Activated CD4-positive, alpha-beta T cell treated with anti-CD3 and anti-CD28 coated beads, Interleukin-2, amount 10 ng/mL, durations not matched to agents 7 days and 5 days (primary cell): ENCODE measurements around the gene ITPR1. TPM values are rescaled to one million over a fixed set of nuclear protein-coding genes. Genes with fewer than 3 reads are reported as not detected.

Experiments
- CTCF ChIA-PET: fragments of 350-600 bp; sonication (Branson Sonifier 250); formaldehyde crosslinking; loops from one replicate; lab custom pipeline; 2021; ENCODE audit warnings: antibody characterized with exemption; lab: Charles Lee
- POLR2A ChIA-PET: fragments of 350-600 bp; sonication (Branson Sonifier 250); formaldehyde crosslinking; loops from one replicate; lab custom pipeline; 2021; ENCODE audit warnings: antibody characterized with exemption; lab: Charles Lee
- DNase-seq: peaks from one replicate; pipeline ENCODE4 v3.0.0-alpha.2; 2020
- H3K27ac Mint-ChIP-seq: one replicate; pipeline ENCODE4 v1.8.0; 2021; ENCODE audit warnings: mild to moderate bottlenecking, moderate library complexity, mixed read lengths
- H3K27me3 Mint-ChIP-seq: one replicate; pipeline ENCODE4 v1.8.0; 2021; ENCODE audit warnings: mixed read lengths
- H3K36me3 Mint-ChIP-seq: one replicate; pipeline ENCODE4 v1.8.0; 2021; ENCODE audit warnings: low read depth, mixed read lengths
- H3K4me1 Mint-ChIP-seq: one replicate; pipeline ENCODE4 v1.8.0; 2021; ENCODE audit warnings: mixed read lengths
- H3K4me3 Mint-ChIP-seq: one replicate; pipeline ENCODE4 v1.8.0; 2021; ENCODE audit warnings: mild to moderate bottlenecking, moderate library complexity, mixed read lengths
- H3K9me3 Mint-ChIP-seq: one replicate; pipeline ENCODE4 v1.8.0; 2021; ENCODE audit warnings: mixed read lengths
- total RNA-seq, 2 experiments: library from RNA; stranded (reverse); gene quantifications; one replicate each; pipeline ENCODE4 v1.2.3, GENCODE V29; 2021

The ITPR1 gene
- total RNA-seq, 2 experiments from 2014 or later: 42.3 to 44.7 TPM

DNA sequence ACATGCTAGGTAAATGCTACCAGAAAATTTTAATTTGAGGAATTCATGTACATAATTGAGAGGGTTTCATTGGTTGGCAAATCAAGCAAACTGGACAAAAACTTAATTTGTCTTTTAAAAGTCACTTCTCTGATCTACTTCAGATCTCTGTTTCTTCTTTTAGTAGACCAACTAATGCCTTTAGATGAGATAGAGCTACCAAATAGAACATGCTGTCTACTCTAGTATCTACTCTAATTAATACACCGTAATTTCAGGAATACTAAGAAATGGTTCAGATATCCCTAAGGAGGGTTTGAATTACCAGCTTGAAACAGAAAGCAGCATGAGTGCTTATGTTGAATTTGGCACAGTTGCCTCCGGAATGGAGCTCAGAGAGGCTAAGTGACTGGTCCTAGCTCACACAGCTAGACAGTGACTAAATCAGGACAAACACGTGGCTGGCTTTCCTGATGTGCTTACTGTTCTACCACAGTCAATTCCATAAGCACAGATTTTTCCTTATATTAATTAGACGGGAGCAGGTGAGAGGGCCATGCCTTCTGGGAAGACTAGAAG, 225.1 kb downstream of the ITPR1 start:
- no peaks in the 10 kb centered on the region for H3K27me3 Mint-ChIP-seq
- ChIA-PET CTCF (interaction anchor here (0.6 to 2.0 kb wide), 5 partner anchors 244 to 403 kb away, joined by 3 to 4 read pairs (median 4); no protein-coding TSS in a partner anchor), POLR2A (interaction anchor here (1.0 kb wide), 1 partner anchor 261 kb away, joined by 3 read pairs; the partner anchor contains the start of gene BHLHE40)
- H3K4me3 Mint-ChIP-seq: no peak overlapping the region
- H3K9me3 Mint-ChIP-seq: no peaks in the 10 kb centered on the region
- DNase-seq: no peak
- peaks cover 30% of the 10 kb centered on the region for H3K4me1 Mint-ChIP-seq
- H3K27ac Mint-ChIP-seq: no peak overlapping the region
- peaks cover 8% of the 10 kb centered on the region for H3K36me3 Mint-ChIP-seq

DNA sequence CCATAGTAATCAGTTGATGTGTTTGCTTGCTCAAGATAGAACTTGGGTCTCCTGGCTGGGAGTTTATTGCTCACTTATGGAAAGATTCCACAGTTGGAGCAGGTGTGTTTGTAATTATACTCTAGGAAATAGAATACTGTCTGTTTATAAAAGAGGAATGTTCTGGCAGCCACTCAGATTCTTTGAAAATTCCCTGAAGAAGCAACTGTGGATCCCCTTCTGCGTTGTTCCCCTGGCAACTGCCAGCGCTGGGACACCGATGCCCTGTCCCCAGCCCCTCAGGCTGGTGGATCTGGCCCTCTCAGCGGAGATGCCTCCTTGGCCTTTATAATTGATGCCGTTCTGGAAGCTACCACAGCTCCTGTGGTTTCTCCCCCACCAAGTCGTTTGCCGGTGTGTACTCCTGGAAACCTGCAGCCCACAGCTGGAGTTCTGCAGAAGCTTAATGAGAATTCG, 225.9 kb downstream of the ITPR1 start:
- H3K4me3 Mint-ChIP-seq: no peak overlapping the region
- H3K27me3 Mint-ChIP-seq: no peaks in the 10 kb centered on the region
- peaks cover 37% of the 10 kb centered on the region for H3K4me1 Mint-ChIP-seq
- POLR2A ChIA-PET: interaction anchor here (1.0 kb wide), 1 partner anchor 260 kb away, joined by 3 read pairs; the partner anchor contains the start of gene BHLHE40
- H3K9me3 Mint-ChIP-seq: no peaks in the 10 kb centered on the region
- peaks cover 10% of the 10 kb centered on the region for H3K36me3 Mint-ChIP-seq
- CTCF ChIA-PET: interaction anchor here (1.2 to 2.5 kb wide), 3 partner anchors 8 to 339 kb away, joined by 4 to 18 read pairs (median 7); no protein-coding TSS in a partner anchor
- no peak for DNase-seq
- H3K27ac Mint-ChIP-seq: no peak overlapping the region

DNA sequence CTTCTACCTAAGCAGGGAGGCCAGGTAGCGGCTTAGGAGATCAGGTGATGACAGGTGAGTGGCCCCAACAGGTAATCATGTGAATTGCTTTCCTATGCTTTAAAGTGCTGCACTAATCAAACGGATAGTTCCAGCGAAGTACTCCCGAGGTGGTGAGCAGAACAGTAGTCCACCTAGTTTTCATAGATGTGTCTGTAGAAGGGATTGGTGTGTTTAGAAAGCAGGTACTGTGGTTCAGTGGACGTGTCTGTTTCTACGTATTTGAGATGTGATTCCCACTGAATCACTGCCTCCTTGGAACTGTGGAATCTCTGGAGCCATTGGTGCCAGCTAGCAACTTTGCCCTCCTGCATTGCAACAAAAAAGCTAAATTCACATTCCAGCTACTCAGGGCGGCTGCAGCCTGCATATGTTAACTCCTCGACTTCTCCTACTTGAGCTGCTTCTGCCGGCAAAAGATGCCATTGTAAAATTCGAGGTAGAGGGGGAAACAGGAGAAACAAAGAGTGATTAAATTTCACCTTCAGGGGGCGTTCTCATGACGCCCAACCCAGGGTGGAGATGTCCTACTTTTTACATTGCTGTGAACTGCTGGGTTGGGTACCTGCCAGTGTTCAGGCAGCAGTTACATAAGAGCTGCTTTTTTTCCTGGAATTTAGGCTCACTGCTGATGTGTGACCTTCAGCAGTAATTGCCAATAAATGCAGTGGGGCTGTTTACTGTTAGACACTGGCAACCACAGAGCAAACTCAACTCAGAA, 227.3 kb downstream of the ITPR1 start:
- no peaks in the 10 kb centered on the region for H3K27me3 Mint-ChIP-seq
- peak; percentile 24 for DNase-seq
- H3K36me3 Mint-ChIP-seq: peaks cover 5% of the 10 kb centered on the region
- H3K4me3 Mint-ChIP-seq: no peak overlapping the region
- peaks cover 50% of the 10 kb centered on the region for H3K4me1 Mint-ChIP-seq
- H3K9me3 Mint-ChIP-seq: no peaks in the 10 kb centered on the region
- CTCF ChIA-PET: interaction anchor here (0.6 to 2.5 kb wide), 28 partner anchors 8 to 391 kb away, joined by 3 to 19 read pairs (median 4); partner anchors contain the start of gene BHLHE40
- POLR2A ChIA-PET: interaction anchor here (0.7 kb wide), 2 partner anchors 12 to 108 kb away, joined by 3 read pairs; no protein-coding TSS in a partner anchor
- no peak overlapping the region for H3K27ac Mint-ChIP-seq

DNA sequence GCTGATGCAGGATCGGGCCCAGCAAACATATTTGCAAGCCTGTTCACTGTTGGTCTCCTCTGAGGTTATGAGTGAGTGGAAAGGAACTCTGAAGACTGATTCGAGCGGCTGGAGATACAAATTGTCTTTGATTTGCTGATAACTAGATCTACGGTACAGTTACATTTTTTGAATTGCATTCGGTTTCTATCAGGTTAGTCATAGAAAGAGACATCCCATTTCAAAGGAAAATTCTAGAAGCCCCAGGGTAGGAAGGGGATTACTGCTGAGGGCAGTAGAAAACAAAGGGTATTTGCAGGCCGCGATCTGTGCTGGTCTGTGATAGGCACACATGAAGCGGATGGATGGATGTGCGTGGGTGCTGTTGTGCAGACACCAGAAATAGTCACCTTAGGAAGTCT, 228.4 kb downstream of the ITPR1 start:
- Mint-ChIP-seq H3K4me1 (peaks cover 54% of the 10 kb centered on the region), H3K27me3 (no peaks in the 10 kb centered on the region), H3K27ac (no peak overlapping the region), H3K4me3 (no peak overlapping the region), H3K36me3 (peaks cover 7% of the 10 kb centered on the region), H3K9me3 (no peaks in the 10 kb centered on the region)
- DNase-seq: no peak
- CTCF ChIA-PET: interaction anchor here (0.7 to 2.5 kb wide), 22 partner anchors 10 to 512 kb away, joined by 3 to 19 read pairs (median 5); partner anchors contain the start of gene BHLHE40
- POLR2A ChIA-PET: interaction anchor here (0.6 to 0.7 kb wide), 2 partner anchors 11 to 336 kb away, joined by 3 read pairs; no protein-coding TSS in a partner anchor

DNA sequence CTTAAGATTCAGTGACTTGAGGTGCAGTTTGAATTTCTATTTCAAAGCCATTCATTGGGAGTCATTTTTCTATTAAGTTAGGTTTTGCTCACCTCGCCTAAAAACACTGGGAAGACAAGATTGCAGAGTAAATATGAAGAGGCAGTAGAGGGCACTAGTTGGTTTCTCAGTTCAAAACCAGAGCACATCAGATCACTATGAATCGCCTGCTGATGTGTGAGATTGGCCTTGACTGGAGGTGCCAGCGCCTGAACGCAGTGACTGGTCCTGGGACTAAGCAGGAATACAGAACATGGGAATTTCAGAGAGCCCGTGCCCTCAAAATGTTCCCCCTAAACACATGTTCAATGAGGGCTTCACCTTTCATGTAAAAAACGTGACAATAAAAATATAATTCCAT, 229.0 kb downstream of the ITPR1 start:
- Mint-ChIP-seq H3K36me3 (peaks cover 10% of the 10 kb centered on the region), H3K27ac (peak overlapping the region; percentile 32), H3K27me3 (no peaks in the 10 kb centered on the region), H3K4me1 (peaks cover 57% of the 10 kb centered on the region), H3K4me3 (no peak overlapping the region), H3K9me3 (no peaks in the 10 kb centered on the region)
- ChIA-PET POLR2A (no interaction called here), CTCF (interaction anchor here (1.0 kb wide), 1 partner anchor 16 kb away, joined by 3 read pairs; no protein-coding TSS in a partner anchor)
- peak; percentile 48 for DNase-seq

DNA sequence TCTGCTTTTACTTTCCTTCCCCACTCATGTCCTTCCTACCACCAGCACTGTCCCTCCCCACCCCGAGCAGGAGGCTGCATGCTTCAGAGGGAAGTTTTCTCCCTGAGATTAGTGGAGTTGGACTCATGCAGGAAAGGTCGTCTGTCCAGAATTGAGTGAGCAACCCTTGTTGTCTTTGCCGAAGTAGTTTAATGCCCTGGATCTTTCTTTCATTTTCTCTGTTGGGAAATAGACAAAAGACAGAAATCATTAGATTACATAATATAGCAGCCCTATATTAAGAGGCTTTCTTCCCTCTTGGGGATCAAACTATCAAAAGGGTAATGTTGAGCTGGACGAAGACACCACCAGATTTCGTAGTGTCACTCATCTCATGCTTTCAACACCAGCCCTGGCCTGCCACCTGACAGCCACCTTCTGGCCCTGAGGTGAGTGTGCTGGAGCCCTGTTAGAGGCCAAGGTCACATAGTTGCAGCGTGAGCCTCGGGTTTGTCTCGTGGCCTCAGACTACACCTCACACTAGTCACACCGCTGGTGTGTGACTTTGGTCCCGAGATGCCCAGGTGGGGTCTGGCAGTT, 231.0 kb downstream of the ITPR1 start:
- Mint-ChIP-seq H3K27ac (peak overlapping the region; percentile 51), H3K36me3 (peaks cover 24% of the 10 kb centered on the region), H3K4me3 (no peak overlapping the region), H3K4me1 (peaks cover 60% of the 10 kb centered on the region), H3K9me3 (no peaks in the 10 kb centered on the region), H3K27me3 (no peaks in the 10 kb centered on the region)
- DNase-seq: no peak
- ChIA-PET CTCF (interaction anchor here (0.9 to 1.3 kb wide), 3 partner anchors 14 to 88 kb away, joined by 3 to 4 read pairs (median 3); no protein-coding TSS in a partner anchor), POLR2A (no interaction called here)

DNA sequence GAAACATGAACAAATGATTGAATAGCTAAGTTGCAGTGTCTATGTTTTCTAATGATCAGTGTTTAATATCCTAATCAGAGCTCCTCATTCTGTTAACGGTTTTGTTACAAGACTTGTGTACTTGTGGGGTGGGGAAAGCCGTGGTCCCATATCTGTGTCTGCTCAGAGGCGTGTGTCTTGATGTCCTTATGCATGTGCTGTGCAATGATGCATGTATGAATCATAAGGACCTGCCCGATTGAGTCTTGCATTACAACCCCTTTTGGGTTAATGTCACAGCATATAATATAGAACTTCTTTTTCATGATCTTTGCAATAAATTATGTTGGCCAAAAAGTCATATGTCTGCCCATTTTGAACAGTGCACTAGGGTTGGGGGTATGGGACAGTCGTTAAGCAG, 233.4 kb downstream of the ITPR1 start:
- H3K27me3 Mint-ChIP-seq: no peaks in the 10 kb centered on the region
- ChIA-PET CTCF (interaction anchor here (0.6 to 1.8 kb wide), 10 partner anchors 9 to 281 kb away, joined by 3 to 6 read pairs (median 4); no protein-coding TSS in a partner anchor), POLR2A (no interaction called here)
- H3K4me3 Mint-ChIP-seq: no peak overlapping the region
- H3K36me3 Mint-ChIP-seq: peaks cover 35% of the 10 kb centered on the region
- H3K27ac Mint-ChIP-seq: no peak overlapping the region
- DNase-seq: no peak
- H3K4me1 Mint-ChIP-seq: peaks cover 52% of the 10 kb centered on the region
- H3K9me3 Mint-ChIP-seq: no peaks in the 10 kb centered on the region

DNA sequence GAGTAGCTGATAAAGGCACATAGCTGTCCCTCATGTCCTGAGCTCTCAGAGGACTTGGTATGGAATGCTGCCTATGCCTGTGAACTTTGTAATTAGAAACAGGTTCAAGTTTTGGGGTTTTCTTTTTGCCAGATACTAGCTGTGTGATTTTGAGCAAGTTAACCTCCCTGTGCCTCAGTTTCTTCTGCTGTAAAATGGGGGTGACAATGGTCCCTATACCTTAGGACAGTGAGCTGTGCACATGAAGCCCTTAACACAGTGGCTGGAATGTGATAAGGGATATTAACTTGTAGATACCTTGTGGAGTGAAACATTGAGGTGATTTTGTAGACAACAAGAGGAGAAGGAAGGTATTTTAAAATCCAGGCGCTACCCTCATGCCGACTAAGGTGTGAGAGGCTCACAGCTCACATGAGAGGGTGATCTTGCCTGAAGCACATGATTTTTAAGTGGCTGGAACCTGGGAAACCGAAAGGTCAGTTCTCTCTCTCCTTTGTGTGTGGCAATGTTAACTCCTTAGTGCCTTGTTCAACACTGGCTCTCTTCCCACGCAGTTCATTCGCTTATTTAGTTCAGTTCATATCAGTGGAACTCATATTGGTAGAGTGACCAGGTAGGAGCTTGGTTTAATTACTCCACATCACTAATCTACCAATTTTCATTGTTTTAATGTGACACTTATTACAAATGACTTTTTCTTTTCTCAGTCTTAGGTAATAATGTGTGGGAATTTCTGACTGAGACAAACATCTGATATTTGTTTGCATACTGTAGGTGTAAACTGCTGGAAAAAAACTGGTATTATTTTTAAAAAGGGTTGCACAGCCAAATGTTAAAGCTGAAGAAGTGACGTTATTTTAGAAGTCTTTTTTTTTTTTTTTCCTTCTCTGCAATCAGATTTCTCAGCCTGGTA, 236.2 kb downstream of the ITPR1 start:
- Mint-ChIP-seq H3K4me1 (peaks cover 46% of the 10 kb centered on the region), H3K4me3 (no peak overlapping the region), H3K36me3 (peaks cover 47% of the 10 kb centered on the region), H3K27ac (no peak overlapping the region), H3K27me3 (no peaks in the 10 kb centered on the region), H3K9me3 (no peaks in the 10 kb centered on the region)
- CTCF ChIA-PET: interaction anchor here (0.6 to 1.4 kb wide), 7 partner anchors 8 to 20 kb away, joined by 3 to 6 read pairs (median 3); no protein-coding TSS in a partner anchor
- POLR2A ChIA-PET: no interaction called here
- DNase-seq: no peak

DNA sequence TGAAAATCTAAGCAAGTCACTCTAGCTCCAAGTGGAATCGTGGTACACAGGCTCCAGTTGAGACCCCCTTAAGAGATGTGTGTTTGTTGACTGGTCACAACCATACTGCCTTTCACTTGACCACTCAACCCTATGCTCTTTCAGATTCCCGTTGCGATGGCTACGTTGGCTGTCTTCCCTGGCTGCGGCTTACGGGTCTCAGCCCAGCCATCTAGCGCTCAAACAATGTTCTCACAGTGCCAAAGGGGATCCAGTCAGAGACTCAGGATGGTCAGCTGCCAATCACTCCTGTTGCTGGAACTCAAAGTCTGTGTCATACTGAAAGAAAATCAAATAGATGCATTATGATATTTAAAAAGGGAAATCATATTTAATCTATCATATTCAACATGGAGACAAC, 237.6 kb downstream of the ITPR1 start:
- Mint-ChIP-seq H3K4me1 (peaks cover 48% of the 10 kb centered on the region), H3K4me3 (no peak overlapping the region), H3K9me3 (no peaks in the 10 kb centered on the region), H3K27ac (no peak overlapping the region), H3K27me3 (no peaks in the 10 kb centered on the region), H3K36me3 (peaks cover 58% of the 10 kb centered on the region)
- POLR2A ChIA-PET: no interaction called here
- no peak for DNase-seq
- CTCF ChIA-PET: interaction anchor here (0.9 to 1.9 kb wide), 3 partner anchors 9 to 249 kb away, joined by 3 to 7 read pairs (median 3); partner anchors contain the start of gene BHLHE40

DNA sequence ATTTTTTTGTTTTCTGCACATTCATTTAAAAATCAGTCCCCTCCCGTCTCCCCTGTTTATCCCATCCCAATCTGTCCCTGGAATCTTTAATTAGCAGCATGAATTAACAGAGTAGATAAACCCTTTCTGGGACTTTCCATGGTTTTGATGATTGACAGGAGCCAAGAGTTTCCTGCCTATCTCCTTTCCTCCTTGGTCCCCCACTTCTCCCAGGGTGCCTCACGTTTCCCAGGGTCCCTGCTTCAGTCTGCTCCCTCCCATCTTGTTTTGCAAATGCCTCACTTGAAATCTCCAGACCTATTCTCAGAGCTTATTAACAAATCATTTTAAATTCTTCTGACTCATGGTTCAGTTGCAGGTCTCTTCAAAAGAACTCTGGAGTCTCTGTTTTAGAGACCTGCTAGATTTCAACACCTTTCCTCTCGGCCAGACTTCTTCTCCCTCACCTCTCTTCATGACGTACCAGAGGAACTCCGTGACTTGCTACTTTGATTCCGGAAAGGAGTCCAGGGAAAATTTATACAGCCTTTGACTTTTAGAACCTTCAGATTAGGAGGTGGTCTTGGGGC, 238.5 kb downstream of the ITPR1 start:
- H3K36me3 Mint-ChIP-seq: peaks cover 63% of the 10 kb centered on the region
- ChIA-PET POLR2A (no interaction called here), CTCF (interaction anchor here (1.5 to 1.9 kb wide), 2 partner anchors 20 to 248 kb away, joined by 4 to 7 read pairs; partner anchors contain the start of gene BHLHE40)
- H3K4me1 Mint-ChIP-seq: peaks cover 52% of the 10 kb centered on the region
- no peak overlapping the region for H3K27ac Mint-ChIP-seq
- H3K9me3 Mint-ChIP-seq: peaks cover 3% of the 10 kb centered on the region
- DNase-seq: no peak
- no peaks in the 10 kb centered on the region for H3K27me3 Mint-ChIP-seq
- no peak overlapping the region for H3K4me3 Mint-ChIP-seq

DNA sequence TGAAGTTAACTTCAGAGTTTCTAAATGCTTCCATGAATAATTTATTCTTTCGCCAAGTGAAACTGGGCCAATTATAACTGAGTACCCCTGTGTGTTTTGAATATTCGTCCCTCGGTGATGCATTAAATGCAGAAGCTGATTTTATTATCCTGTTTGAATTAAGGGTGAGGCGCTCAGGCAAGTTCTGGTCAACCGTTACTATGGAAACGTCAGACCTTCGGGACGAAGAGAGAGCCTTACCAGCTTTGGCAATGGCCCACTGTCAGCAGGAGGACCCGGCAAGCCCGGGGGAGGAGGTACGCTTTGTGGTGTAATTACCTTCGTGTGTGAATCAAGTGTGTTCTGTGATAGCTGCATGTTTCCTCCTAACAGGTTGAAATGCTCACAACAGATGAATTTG, 239.8 kb downstream of the ITPR1 start:
- Mint-ChIP-seq H3K4me3 (no peak overlapping the region), H3K27ac (no peak overlapping the region), H3K9me3 (peaks cover 15% of the 10 kb centered on the region), H3K36me3 (peaks cover 70% of the 10 kb centered on the region), H3K27me3 (no peaks in the 10 kb centered on the region), H3K4me1 (peaks cover 60% of the 10 kb centered on the region)
- ChIA-PET POLR2A (interaction anchor here (0.5 kb wide), 1 partner anchor 12 kb away, joined by 3 read pairs; no protein-coding TSS in a partner anchor), CTCF (interaction anchor here (0.5 to 1.4 kb wide), 8 partner anchors 10 to 319 kb away, joined by 3 to 4 read pairs (median 3); no protein-coding TSS in a partner anchor)
- DNase-seq: no peak
